ENCODE data around the gene GTSF1L.

GRCh38 chr20:43717616-43717995, 9.2 kb downstream of the GTSF1L start:
- TF ChIP-seq NR2F2 (IDR thresholded peaks at IDR 0.05) (no peak), SP1 (IDR thresholded peaks at IDR 0.05) (no peak), ATF3 (IDR thresholded peaks at IDR 0.05) (no peak)
- TF ChIP-seq, protein P1, sequence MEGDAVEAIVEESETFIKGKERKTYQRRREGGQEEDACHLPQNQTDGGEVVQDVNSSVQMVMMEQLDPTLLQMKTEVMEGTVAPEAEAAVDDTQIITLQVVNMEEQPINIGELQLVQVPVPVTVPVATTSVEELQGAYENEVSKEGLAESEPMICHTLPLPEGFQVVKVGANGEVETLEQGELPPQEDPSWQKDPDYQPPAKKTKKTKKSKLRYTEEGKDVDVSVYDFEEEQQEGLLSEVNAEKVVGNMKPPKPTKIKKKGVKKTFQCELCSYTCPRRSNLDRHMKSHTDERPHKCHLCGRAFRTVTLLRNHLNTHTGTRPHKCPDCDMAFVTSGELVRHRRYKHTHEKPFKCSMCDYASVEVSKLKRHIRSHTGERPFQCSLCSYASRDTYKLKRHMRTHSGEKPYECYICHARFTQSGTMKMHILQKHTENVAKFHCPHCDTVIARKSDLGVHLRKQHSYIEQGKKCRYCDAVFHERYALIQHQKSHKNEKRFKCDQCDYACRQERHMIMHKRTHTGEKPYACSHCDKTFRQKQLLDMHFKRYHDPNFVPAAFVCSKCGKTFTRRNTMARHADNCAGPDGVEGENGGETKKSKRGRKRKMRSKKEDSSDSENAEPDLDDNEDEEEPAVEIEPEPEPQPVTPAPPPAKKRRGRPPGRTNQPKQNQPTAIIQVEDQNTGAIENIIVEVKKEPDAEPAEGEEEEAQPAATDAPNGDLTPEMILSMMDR (IDR thresholded peaks at IDR 0.05; ENCODE audit: low read depth, low read length, missing input control), result no peak
- TF ChIP-seq, protein P2, sequence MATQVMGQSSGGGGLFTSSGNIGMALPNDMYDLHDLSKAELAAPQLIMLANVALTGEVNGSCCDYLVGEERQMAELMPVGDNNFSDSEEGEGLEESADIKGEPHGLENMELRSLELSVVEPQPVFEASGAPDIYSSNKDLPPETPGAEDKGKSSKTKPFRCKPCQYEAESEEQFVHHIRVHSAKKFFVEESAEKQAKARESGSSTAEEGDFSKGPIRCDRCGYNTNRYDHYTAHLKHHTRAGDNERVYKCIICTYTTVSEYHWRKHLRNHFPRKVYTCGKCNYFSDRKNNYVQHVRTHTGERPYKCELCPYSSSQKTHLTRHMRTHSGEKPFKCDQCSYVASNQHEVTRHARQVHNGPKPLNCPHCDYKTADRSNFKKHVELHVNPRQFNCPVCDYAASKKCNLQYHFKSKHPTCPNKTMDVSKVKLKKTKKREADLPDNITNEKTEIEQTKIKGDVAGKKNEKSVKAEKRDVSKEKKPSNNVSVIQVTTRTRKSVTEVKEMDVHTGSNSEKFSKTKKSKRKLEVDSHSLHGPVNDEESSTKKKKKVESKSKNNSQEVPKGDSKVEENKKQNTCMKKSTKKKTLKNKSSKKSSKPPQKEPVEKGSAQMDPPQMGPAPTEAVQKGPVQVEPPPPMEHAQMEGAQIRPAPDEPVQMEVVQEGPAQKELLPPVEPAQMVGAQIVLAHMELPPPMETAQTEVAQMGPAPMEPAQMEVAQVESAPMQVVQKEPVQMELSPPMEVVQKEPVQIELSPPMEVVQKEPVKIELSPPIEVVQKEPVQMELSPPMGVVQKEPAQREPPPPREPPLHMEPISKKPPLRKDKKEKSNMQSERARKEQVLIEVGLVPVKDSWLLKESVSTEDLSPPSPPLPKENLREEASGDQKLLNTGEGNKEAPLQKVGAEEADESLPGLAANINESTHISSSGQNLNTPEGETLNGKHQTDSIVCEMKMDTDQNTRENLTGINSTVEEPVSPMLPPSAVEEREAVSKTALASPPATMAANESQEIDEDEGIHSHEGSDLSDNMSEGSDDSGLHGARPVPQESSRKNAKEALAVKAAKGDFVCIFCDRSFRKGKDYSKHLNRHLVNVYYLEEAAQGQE (IDR thresholded peaks at IDR 0.05), result no peak
- TF ChIP-seq, protein P3, sequence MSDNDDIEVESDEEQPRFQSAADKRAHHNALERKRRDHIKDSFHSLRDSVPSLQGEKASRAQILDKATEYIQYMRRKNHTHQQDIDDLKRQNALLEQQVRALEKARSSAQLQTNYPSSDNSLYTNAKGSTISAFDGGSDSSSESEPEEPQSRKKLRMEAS (IDR thresholded peaks at IDR 0.05), result no peak
